Ascending aorta (tissue), 2 donors: ENCODE data around the gene STK24. TPM values are rescaled to one million over a fixed set of nuclear protein-coding genes. Genes with fewer than 3 reads are reported as not detected.

Source experiments
- DNase-seq, 2 donors: peaks; one replicate each; pipeline ENCODE4 v3.0.0-alpha.2; 2019; ENCODE audit warnings: low spot score in 2 of 2
- H3K27ac ChIP-seq, 2 donors: fragments of 200-600 bp; sonication (generic); one replicate each; pipeline ENCODE4 v1.5.1; 2016 to 2017; ENCODE audit warnings: mild to moderate bottlenecking in 1 of 2
- H3K27me3 ChIP-seq: fragments of 200-600 bp; sonication (generic); one replicate; pipeline ENCODE4 v1.5.1; 2017
- H3K36me3 ChIP-seq, 2 donors: fragments of 200-600 bp; sonication (generic); one replicate each; pipeline ENCODE4 v1.5.1; 2016
- H3K4me1 ChIP-seq, 2 donors: fragments of 200-600 bp; sonication (generic); one replicate each; pipeline ENCODE4 v1.5.1; 2016 to 2017; ENCODE audit warnings: mild to moderate bottlenecking in 1 of 2
- H3K4me3 ChIP-seq, 2 donors: fragments of 200-600 bp; sonication (generic); one replicate each; pipeline ENCODE4 v1.5.1; 2016 to 2017; ENCODE audit warnings: mild to moderate bottlenecking in 1 of 2
- H3K9me3 ChIP-seq, 2 donors: fragments of 200-600 bp; sonication (generic); one replicate each; pipeline ENCODE4 v1.5.1; 2016
- CTCF ChIP-seq, 3 experiments: fragments of 200-600 bp in 2 of 3; fragments of 450-650 bp in 1 of 3; sonication (generic) in 2 of 3; IDR thresholded peaks; one replicate each; pipeline ENCODE4 v1.5.1; 2016 to 2019; ENCODE audit warnings: antibody characterized with exemption in 3 of 3, mild to moderate bottlenecking in 1 of 3, moderate library complexity in 1 of 3
- intact Hi-C: fragments of 100-400 bp; cut with DNase I; formaldehyde crosslinking; loops from one replicate; pipeline ENCODE4 v1.15.1; 2023
- total RNA-seq: library from RNA; depleted of rRNA; stranded (reverse); fragments of >200 nt; gene quantifications from one replicate; pipeline ENCODE4 v1.1.0, GENCODE V29; 2016

Gene STK24
- total RNA-seq, 1 donor from 2014 or later = 35.4 TPM

- Histone ChIP-seq H3K27ac (no peak overlapping the region), H3K4me3 (no peak overlapping the region), H3K36me3 (peaks cover 14 to 29% of the 10 kb centered on the region in 2 donors), H3K27me3 (no peaks in the 10 kb centered on the region), H3K4me1 (peaks cover 0 to 8% of the 10 kb centered on the region in 2 donors), H3K9me3 (no peaks in the 10 kb centered on the region)
- intact Hi-C loops = no loop called here
- DNase-seq = no peak
- TF ChIP-seq CTCF (IDR thresholded peaks at IDR 0.05) = no peak
Measured at GRCh38 chr13:98473135-98473787, 103.6 kb downstream of the STK24 start.

GRCh38 chr13:98471934-98472333 lies 105.0 kb downstream of the STK24 start:
- intact Hi-C loops = no loop called here
- peaks cover 14 to 36% of the 10 kb centered on the region in 2 donors for H3K36me3 ChIP-seq
- H3K4me3 ChIP-seq = no peak overlapping the region
- no peaks in the 10 kb centered on the region for H3K27me3 ChIP-seq
- no peak overlapping the region for H3K27ac ChIP-seq
- H3K4me1 ChIP-seq = peaks cover 0 to 7% of the 10 kb centered on the region in 2 donors
- no peaks in the 10 kb centered on the region for H3K9me3 ChIP-seq
- DNase-seq = no peak
- TF ChIP-seq CTCF (IDR thresholded peaks at IDR 0.05) = no peak

GRCh38 chr13:98470920-98471319 lies 106.0 kb downstream of the STK24 start:
- no peak overlapping the region for H3K27ac ChIP-seq
- no peak for DNase-seq
- no peaks in the 10 kb centered on the region for H3K27me3 ChIP-seq
- H3K9me3 ChIP-seq = no peaks in the 10 kb centered on the region
- intact Hi-C loops = no loop called here
- no peaks in the 10 kb centered on the region for H3K4me1 ChIP-seq
- peaks cover 18 to 36% of the 10 kb centered on the region in 2 donors for H3K36me3 ChIP-seq
- H3K4me3 ChIP-seq = no peak overlapping the region
- no peak for TF ChIP-seq CTCF (IDR thresholded peaks at IDR 0.05)

- Histone ChIP-seq H3K27ac (no peak overlapping the region), H3K27me3 (no peaks in the 10 kb centered on the region), H3K9me3 (no peaks in the 10 kb centered on the region), H3K4me3 (no peak overlapping the region), H3K4me1 (no peaks in the 10 kb centered on the region), H3K36me3 (peaks cover 10 to 34% of the 10 kb centered on the region in 2 donors)
- no peak for TF ChIP-seq CTCF (IDR thresholded peaks at IDR 0.05)
- intact Hi-C loops = no loop called here
- no peak for DNase-seq
Measured at GRCh38 chr13:98468929-98469328, 108.0 kb downstream of the STK24 start.

GRCh38 chr13:98468361-98468760 lies 108.5 kb downstream of the STK24 start:
- Histone ChIP-seq H3K4me3 (no peak overlapping the region), H3K27ac (no peak overlapping the region), H3K4me1 (no peaks in the 10 kb centered on the region), H3K9me3 (no peaks in the 10 kb centered on the region), H3K36me3 (peaks cover 10 to 34% of the 10 kb centered on the region in 2 donors), H3K27me3 (no peaks in the 10 kb centered on the region)
- DNase-seq = no peak
- intact Hi-C loops = no loop called here
- TF ChIP-seq CTCF (IDR thresholded peaks at IDR 0.05) = no peak
